IPS-18a (cell line): ENCODE measurements around the gene TRIM52.

ENCODE experiments used
- H3K27ac ChIP-seq: one replicate; pipeline ENCODE4 v1.5.1; 2013; ENCODE audit warnings: low read length
- H3K27me3 ChIP-seq: one replicate; pipeline ENCODE4 v1.6.1; 2013; ENCODE audit warnings: mild to moderate bottlenecking, low read length; ENCODE audit not compliant: control insufficient read depth, insufficient read depth
- H3K36me3 ChIP-seq: one replicate; pipeline ENCODE4 v1.6.1; 2013; ENCODE audit warnings: low read depth, low read length; ENCODE audit not compliant: control insufficient read depth
- H3K4me1 ChIP-seq: one replicate; pipeline ENCODE4 v1.6.1; 2013; ENCODE audit warnings: low read depth, low read length; ENCODE audit not compliant: control insufficient read depth
- H3K4me3 ChIP-seq: one replicate; pipeline ENCODE4 v1.5.1; 2013; ENCODE audit warnings: low read length
- H3K9ac ChIP-seq: one replicate; pipeline ENCODE4 v1.6.1; 2013; ENCODE audit warnings: mild to moderate bottlenecking, low read length, moderate library complexity
- H3K9me3 ChIP-seq: one replicate; pipeline ENCODE4 v1.6.1; 2013; ENCODE audit warnings: low read depth, low read length; ENCODE audit not compliant: control insufficient read depth

The TRIM52 gene

GRCh38 chr5:181248277-181248676 lies 12.7 kb downstream of the TRIM52 start:
- H3K4me3 ChIP-seq = peak overlapping the region; percentile 85
- H3K4me1 ChIP-seq = peaks cover 11% of the 10 kb centered on the region
- H3K27me3 ChIP-seq = no peaks in the 10 kb centered on the region
- H3K9ac ChIP-seq = peak overlapping the region; percentile 91
- H3K9me3 ChIP-seq = no peaks in the 10 kb centered on the region
- no peak overlapping the region for H3K27ac ChIP-seq
- H3K36me3 ChIP-seq = peaks cover 5% of the 10 kb centered on the region

- Histone ChIP-seq H3K4me3 (peak overlapping the region; percentile 85), H3K9ac (peak overlapping the region; percentile 91), H3K9me3 (no peaks in the 10 kb centered on the region), H3K36me3 (peaks cover 18% of the 10 kb centered on the region), H3K4me1 (peaks cover 20% of the 10 kb centered on the region), H3K27ac (peak overlapping the region; percentile 69), H3K27me3 (no peaks in the 10 kb centered on the region)
Observed at GRCh38 chr5:181246276-181247049, 14.5 kb downstream of the TRIM52 start.

GRCh38 chr5:181245427-181246275 lies 15.3 kb downstream of the TRIM52 start:
- H3K4me1 ChIP-seq = peaks cover 20% of the 10 kb centered on the region
- no peaks in the 10 kb centered on the region for H3K27me3 ChIP-seq
- H3K9me3 ChIP-seq = no peaks in the 10 kb centered on the region
- H3K9ac ChIP-seq = peak overlapping the region; percentile 91
- H3K36me3 ChIP-seq = peaks cover 24% of the 10 kb centered on the region
- H3K4me3 ChIP-seq = peak overlapping the region; percentile 85
- no peak overlapping the region for H3K27ac ChIP-seq

GRCh38 chr5:181243564-181244343 lies 17.2 kb downstream of the TRIM52 start, which contains the start of gene RACK1:
RACK1 (minus strand) TSS chr5:181243906; CDS start chr5:181243800, 106 bp downstream.
- Histone ChIP-seq H3K4me3 (peak within 1 kb of the TSS; percentile 97), H3K4me1 (peaks cover 20% of the 10 kb centered on the region), H3K9me3 (no peaks in the 10 kb centered on the region), H3K36me3 (peaks cover 40% of the 10 kb centered on the region), H3K9ac (peak within 1 kb of the TSS; percentile 96), H3K27ac (peak within 1 kb of the TSS; percentile 86), H3K27me3 (no peaks in the 10 kb centered on the region)

- Histone ChIP-seq H3K9me3 (no peaks in the 10 kb centered on the region), H3K9ac (peak overlapping the region; percentile 96), H3K4me1 (peaks cover 19% of the 10 kb centered on the region), H3K4me3 (peak overlapping the region; percentile 97), H3K27me3 (no peaks in the 10 kb centered on the region), H3K36me3 (peaks cover 47% of the 10 kb centered on the region), H3K27ac (peak overlapping the region; percentile 86)
Observed at GRCh38 chr5:181243018-181243563, 17.9 kb downstream of the TRIM52 start.

GRCh38 chr5:181242031-181242451 lies 18.9 kb downstream of the TRIM52 start:
- Histone ChIP-seq H3K9ac (peak overlapping the region; percentile 96), H3K27ac (no peak overlapping the region), H3K36me3 (peaks cover 57% of the 10 kb centered on the region), H3K4me1 (peaks cover 17% of the 10 kb centered on the region), H3K27me3 (no peaks in the 10 kb centered on the region), H3K9me3 (no peaks in the 10 kb centered on the region), H3K4me3 (peak overlapping the region; percentile 97)

GRCh38 chr5:181241393-181241975 lies 19.5 kb downstream of the TRIM52 start:
- H3K4me1 ChIP-seq = peaks cover 17% of the 10 kb centered on the region
- peaks cover 63% of the 10 kb centered on the region for H3K36me3 ChIP-seq
- H3K4me3 ChIP-seq = peak overlapping the region; percentile 97

GRCh38 chr5:181239062-181239663 lies 21.8 kb downstream of the TRIM52 start:
- no peak overlapping the region for H3K4me3 ChIP-seq
- H3K36me3 ChIP-seq = peaks cover 78% of the 10 kb centered on the region
- no peak overlapping the region for H3K27ac ChIP-seq
- no peak overlapping the region for H3K9ac ChIP-seq
- H3K4me1 ChIP-seq = peaks cover 10% of the 10 kb centered on the region
- no peaks in the 10 kb centered on the region for H3K9me3 ChIP-seq
- no peaks in the 10 kb centered on the region for H3K27me3 ChIP-seq

More at GRCh38 chr5:181241393-181241975, 19.5 kb downstream of the TRIM52 start:
- H3K9me3 ChIP-seq = no peaks in the 10 kb centered on the region
- H3K27me3 ChIP-seq = no peaks in the 10 kb centered on the region
- peak overlapping the region; percentile 96 for H3K9ac ChIP-seq
- H3K27ac ChIP-seq = no peak overlapping the region

- no peak overlapping the region for H3K4me3 ChIP-seq
- H3K4me1 ChIP-seq = peaks cover 10% of the 10 kb centered on the region
- no peaks in the 10 kb centered on the region for H3K9me3 ChIP-seq
- no peaks in the 10 kb centered on the region for H3K27me3 ChIP-seq
- no peak overlapping the region for H3K27ac ChIP-seq
- peaks cover 78% of the 10 kb centered on the region for H3K36me3 ChIP-seq
- no peak overlapping the region for H3K9ac ChIP-seq
Observed at GRCh38 chr5:181237729-181238385, 23.1 kb downstream of the TRIM52 start.
